A172 (cell line): ENCODE results near the gene KLHDC4. TPM values are rescaled to one million over a fixed set of nuclear protein-coding genes. Genes with fewer than 3 reads are reported as not detected.

ENCODE experiments used
- DNase-seq: peaks from one replicate; pipeline ENCODE4 v3.0.0-alpha.2; 2015; ENCODE audit warnings: low spot score
- total RNA-seq: library from RNA; depleted of rRNA; stranded (reverse); fragments of >200 nt; shearing (Covaris generic); gene quantifications from 2 replicates; pipeline ENCODE4 v1.2.3, GENCODE V29; 2014

The KLHDC4 gene
- total RNA-seq, 1 experiment from 2014 or later = 18.4 TPM

- no peak for DNase-seq
Observed at GRCh38 chr16:87698676-87699199, 67.0 kb downstream of the KLHDC4 start.

- no peak for DNase-seq
Observed at GRCh38 chr16:87698241-87698640, 67.5 kb downstream of the KLHDC4 start.

DNA sequence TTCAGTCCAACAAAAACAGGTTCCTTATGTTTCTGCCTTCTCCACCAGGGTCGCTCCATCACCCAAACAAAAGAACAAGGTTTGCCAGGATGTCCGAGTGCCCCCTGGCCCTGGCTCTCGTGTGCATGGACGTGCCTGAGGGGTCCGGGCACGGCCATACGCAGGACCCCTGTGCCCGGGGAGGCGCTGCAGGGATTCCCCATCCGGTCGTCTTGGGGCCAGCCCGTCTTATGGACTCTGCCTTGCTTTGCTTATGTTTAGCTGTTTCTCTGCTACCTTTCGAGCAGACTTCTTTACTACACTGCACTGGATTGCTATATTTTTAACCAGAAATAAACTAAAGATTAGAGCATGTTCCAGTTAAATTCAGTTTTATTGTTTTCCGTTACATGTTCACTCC, 68.0 kb downstream of the KLHDC4 start:
- DNase-seq = no peak

- DNase-seq = no peak
Observed at GRCh38 chr16:87697256-87697655, 68.5 kb downstream of the KLHDC4 start.

DNA sequence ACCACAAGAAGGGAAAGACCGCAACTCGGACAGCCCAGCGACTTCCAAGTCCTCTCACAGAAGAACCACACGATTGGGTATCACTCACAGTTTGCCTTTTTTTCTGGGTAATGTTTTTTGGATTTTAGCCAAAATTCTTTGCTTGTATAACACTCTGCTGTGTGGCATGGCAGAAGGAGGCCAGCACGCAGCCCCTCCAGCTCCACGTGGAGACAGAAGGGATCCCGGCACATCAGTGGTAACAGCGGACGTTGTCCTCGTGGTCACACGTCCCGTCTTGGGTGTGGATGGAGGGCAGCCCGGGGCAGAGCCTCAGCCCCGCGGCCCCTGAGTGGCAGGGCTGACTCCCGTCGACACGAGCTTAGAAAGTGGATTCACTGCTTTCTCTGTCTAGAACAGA, 69.1 kb downstream of the KLHDC4 start:
- DNase-seq = no peak

- no peak for DNase-seq
Observed at GRCh38 chr16:87695534-87695933, 70.3 kb downstream of the KLHDC4 start.

- no peak for DNase-seq
Observed at GRCh38 chr16:87694441-87695125, 71.2 kb downstream of the KLHDC4 start.

- no peak for DNase-seq
Observed at GRCh38 chr16:87693827-87694226, 72.0 kb downstream of the KLHDC4 start.

DNA sequence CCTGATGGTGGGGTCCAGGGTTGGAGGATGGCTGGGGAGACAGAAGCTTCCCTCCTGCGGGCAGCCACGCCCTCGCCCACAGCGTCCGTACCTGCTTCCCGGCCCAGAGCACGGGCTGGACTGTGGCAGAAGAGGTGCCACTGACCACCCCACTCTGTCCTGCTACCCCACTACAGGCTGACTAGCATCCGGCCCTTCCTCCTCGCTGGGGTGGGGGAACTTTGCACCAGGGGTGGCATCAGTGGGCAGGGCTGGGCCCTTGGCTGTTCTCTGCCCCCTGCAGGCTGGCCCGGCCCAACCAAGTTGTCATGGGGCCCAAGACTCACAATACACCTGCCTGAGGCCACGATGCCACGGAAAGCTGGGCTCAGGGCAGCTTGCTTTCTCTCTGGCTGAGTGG, 73.0 kb downstream of the KLHDC4 start:
- DNase-seq = no peak

GRCh38 chr16:87692176-87692575, 73.6 kb downstream of the KLHDC4 start:
- no peak for DNase-seq

- no peak for DNase-seq
Observed at GRCh38 chr16:87691686-87692079, 74.1 kb downstream of the KLHDC4 start.

GRCh38 chr16:87690911-87691685, 74.7 kb downstream of the KLHDC4 start:
- no peak for DNase-seq

- no peak for DNase-seq
Observed at GRCh38 chr16:87689956-87690465, 75.8 kb downstream of the KLHDC4 start.

DNA sequence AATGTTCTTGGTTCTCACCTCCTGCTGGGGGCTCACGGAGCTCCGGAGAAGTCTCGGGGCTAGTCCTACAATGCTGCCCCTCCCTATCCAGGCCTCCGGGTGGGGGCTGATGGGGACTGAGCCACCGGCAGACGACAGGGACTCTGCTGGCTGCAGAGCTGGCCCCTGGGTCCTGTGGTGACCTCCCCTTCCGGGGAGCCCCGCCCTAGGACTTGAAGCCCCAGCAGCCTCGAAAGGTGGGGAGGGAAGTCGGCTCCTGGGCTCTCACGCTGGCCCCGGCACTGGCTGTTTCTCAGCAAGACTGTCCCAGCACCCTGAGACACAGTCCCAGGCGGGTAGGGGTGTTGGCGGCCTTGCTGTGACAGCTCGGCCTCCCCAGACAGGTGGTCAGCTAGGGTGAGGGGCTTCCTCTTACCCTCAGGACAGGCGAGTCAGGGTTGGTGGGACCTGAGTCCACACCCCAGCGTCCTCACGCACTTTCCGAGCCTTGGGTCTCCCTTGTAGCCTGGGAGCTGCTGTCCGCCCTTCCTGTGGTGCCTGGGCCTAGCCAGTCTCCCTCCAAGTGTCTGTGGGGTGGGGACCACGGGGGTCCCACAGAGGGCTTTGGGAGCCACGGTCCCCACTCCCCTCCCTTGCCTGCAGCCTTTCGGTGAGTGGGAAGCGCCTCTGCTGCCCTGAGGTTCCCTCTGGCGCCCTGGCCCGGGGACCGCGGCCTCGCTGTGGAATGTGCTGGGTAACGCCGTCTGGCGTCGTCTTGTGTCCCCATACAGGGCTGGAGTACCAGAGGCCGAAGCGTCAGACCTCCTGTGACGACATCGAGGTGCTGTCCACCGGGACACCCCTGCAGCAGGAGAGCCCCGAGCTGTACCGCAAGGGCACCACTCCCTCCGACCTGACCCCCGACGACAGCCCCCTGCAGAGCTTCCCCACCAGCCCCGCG, 76.6 kb downstream of the KLHDC4 start:
- no peak for DNase-seq

GRCh38 chr16:87687998-87688529, 77.7 kb downstream of the KLHDC4 start:
- DNase-seq = no peak

GRCh38 chr16:87687126-87687910, 78.5 kb downstream of the KLHDC4 start:
- DNase-seq = no peak

DNA sequence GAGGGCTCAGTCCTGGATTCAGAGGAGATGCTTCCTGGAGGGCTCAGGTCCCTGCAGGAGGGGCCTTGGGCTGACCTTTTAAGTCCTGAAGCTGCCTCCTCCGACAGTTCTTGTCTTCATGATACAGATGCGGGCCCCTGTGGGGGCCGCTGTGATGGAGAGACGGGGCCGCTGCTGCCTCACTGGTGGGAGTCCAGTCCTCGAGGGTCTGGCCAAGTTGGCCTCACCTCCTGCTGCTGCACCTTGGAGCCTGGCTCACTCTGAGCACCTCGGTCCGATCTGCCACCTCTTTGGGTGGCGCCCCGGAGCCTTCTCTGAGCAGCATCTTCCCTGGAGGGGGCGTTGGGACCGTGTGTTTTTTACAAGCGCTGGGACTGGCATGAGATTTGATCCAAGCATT, 79.1 kb downstream of the KLHDC4 start:
- no peak for DNase-seq

DNA sequence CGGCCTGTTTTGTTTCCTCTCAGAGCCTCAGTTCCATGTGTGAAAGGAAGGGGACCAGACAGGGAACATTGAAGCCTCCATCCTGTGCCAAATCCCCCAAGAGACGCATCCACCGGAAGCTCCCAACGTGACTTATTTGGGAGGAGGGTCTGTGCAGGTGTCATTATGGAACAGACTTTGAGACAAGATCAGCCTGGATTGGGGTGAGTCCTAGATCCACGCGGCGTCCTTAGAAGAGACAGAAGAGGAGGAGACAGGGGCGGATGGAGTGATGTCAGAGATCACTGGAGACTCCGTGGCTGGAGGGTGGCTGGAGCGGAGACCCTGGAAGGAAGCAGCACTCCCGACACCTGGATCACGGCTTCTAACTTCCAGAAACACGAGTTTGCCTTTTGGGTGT, 80.0 kb downstream of the KLHDC4 start:
- no peak for DNase-seq

DNA sequence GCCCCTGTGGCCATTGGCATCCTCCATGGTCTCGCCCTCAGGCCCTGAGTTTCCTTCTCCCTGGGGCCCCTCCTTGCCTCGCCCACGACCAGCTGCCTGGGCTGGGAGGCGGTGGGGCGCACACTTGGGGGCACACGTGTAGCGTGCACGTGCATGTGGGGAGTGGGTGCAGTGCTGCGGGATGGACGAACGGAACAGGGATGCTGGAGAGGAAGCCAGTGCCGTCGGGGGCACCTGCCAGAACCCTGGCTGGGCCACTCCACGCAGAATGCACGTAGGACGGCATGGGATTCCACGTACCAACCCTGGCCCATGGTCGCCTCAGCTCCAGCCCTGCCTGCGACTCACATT, 80.4 kb downstream of the KLHDC4 start:
- no peak for DNase-seq

DNA sequence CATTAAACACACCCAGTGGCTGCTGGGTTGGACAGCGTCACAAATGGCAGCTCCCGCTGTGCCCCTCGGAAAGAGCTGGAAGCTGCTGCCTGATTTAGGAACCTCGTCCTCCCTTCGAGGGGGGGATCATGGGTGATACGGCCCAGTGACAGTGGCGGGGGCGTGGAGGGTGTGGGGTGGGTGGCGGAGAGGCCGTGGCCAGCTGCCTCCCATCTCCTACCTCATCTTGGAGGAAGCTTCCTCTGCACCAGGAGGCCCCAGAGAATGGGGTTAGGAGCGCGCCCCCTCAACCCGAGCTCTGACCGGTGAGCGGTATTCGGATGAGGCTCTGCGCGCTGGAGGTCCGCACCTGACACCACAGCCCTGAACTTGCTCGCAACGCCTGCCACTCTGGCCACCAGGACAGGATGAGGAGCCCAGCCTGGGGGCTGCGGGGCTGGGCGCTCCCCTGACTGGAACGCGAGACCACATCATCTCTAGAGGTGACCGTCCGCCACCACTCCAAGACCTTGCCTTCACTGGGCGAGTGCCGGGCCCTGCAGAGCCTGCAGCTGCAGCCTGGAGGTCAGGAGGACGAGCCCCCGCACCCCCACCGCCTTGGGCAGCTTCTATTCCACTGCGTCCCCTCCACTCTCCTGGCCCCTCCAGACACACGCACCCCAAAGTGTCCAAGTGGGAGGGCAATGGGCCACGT, 80.9 kb downstream of the KLHDC4 start:
- DNase-seq = no peak
